ENCODE results near the gene SELPLG.
"Not testable (repeated sequence)": the region's sequence is repeated elsewhere in the genome, so short reads cannot be mapped to it uniquely, and the experiment has no call there.

SELPLG gene

GRCh38 chr12:108633534-108634248, at the start of gene SELPLG:
TSS of gene SELPLG (minus strand) at chr12:108633894. CDS start at chr12:108624307, 9,587 bp downstream.
- no peak for DNase-seq (ENCODE audit: low read depth)

GRCh38 chr12:108681317-108681716, 47.6 kb upstream of the SELPLG start:
- DNase-seq (ENCODE audit: low read depth): no peak

- no peak for DNase-seq (ENCODE audit: low read depth)
These were observed 45.5 kb upstream of the SELPLG start for GRCh38 chr12:108679106-108679681.

- DNase-seq (ENCODE audit: low read depth): no peak
These were observed 44.5 kb upstream of the SELPLG start for GRCh38 chr12:108678104-108678730.

GRCh38 chr12:108677381-108677780, 43.7 kb upstream of the SELPLG start:
- peak; percentile 50 for DNase-seq (ENCODE audit: low read depth)

GRCh38 chr12:108676707-108677106, 43.0 kb upstream of the SELPLG start:
- no peak for DNase-seq (ENCODE audit: low read depth)

- DNase-seq (ENCODE audit: low read depth): no peak
These were observed 42.1 kb upstream of the SELPLG start for GRCh38 chr12:108675792-108676191.

GRCh38 chr12:108672054-108672453, 38.4 kb upstream of the SELPLG start:
- no peak for DNase-seq (ENCODE audit: low read depth)

GRCh38 chr12:108671110-108671509, 37.4 kb upstream of the SELPLG start:
- no peak for DNase-seq (ENCODE audit: low read depth)

GRCh38 chr12:108670066-108670631, 36.5 kb upstream of the SELPLG start:
- no peak for DNase-seq (ENCODE audit: low read depth)

GRCh38 chr12:108668542-108668941, 34.8 kb upstream of the SELPLG start:
- peak; percentile 52 for DNase-seq (ENCODE audit: low read depth)

GRCh38 chr12:108668063-108668462, 34.4 kb upstream of the SELPLG start:
- no peak for DNase-seq (ENCODE audit: low read depth)

- no peak for DNase-seq (ENCODE audit: low read depth)
These were observed 33.7 kb upstream of the SELPLG start for GRCh38 chr12:108667349-108667748.

GRCh38 chr12:108666401-108666881, 32.7 kb upstream of the SELPLG start:
- DNase-seq (ENCODE audit: low read depth): peak; percentile 57

- DNase-seq (ENCODE audit: low read depth): no peak
These were observed 32.0 kb upstream of the SELPLG start for GRCh38 chr12:108665608-108666202.

GRCh38 chr12:108664338-108665258, 30.9 kb upstream of the SELPLG start:
- DNase-seq (ENCODE audit: low read depth): peak; percentile 96

GRCh38 chr12:108663324-108664015, 29.8 kb upstream of the SELPLG start:
- no peak for DNase-seq (ENCODE audit: low read depth)

- DNase-seq (ENCODE audit: low read depth): not testable (repeated sequence)
These were observed 24.4 kb upstream of the SELPLG start for GRCh38 chr12:108658115-108658514.

- DNase-seq (ENCODE audit: low read depth): no peak
These were observed 23.5 kb upstream of the SELPLG start for GRCh38 chr12:108657130-108657745.

GRCh38 chr12:108656247-108656646, 22.6 kb upstream of the SELPLG start:
- not testable (repeated sequence) for DNase-seq (ENCODE audit: low read depth)

Measured in amniotic epithelial cell (primary cell).